ENCODE results near the gene ODAD3.
"Not testable (repeated sequence)": the region's sequence is repeated elsewhere in the genome, so short reads cannot be mapped to it uniquely, and the experiment has no call there.

The ODAD3 gene

GRCh38 chr19:11401808-11402543 is 32.9 kb downstream of the ODAD3 start:
- no peak for DNase-seq

- DNase-seq, result no peak
Observed at GRCh38 chr19:11400798-11401197, 34.1 kb downstream of the ODAD3 start.

GRCh38 chr19:11399667-11400066 is 35.3 kb downstream of the ODAD3 start:
- DNase-seq, result no peak

GRCh38 chr19:11397089-11397610 is 37.8 kb downstream of the ODAD3 start:
- no peak for DNase-seq

GRCh38 chr19:11390933-11391680 is 43.8 kb downstream of the ODAD3 start:
- DNase-seq, result no peak

GRCh38 chr19:11390359-11390758 is 44.6 kb downstream of the ODAD3 start:
- no peak for DNase-seq

- no peak for DNase-seq
Observed at GRCh38 chr19:11387162-11388034, 47.5 kb downstream of the ODAD3 start.

GRCh38 chr19:11384778-11385129 is 50.2 kb downstream of the ODAD3 start:
- DNase-seq, result no peak

- no peak for DNase-seq
Observed at GRCh38 chr19:11383706-11384048, 51.2 kb downstream of the ODAD3 start.

GRCh38 chr19:11382898-11383705 is 51.8 kb downstream of the ODAD3 start:
- DNase-seq, result peak; percentile 51

- DNase-seq, result peak; percentile 97
Observed at GRCh38 chr19:11380653-11381537, 54.0 kb downstream of the ODAD3 start.

- no peak for DNase-seq
Observed at GRCh38 chr19:11379857-11380350, 55.0 kb downstream of the ODAD3 start.

- not testable (repeated sequence) for DNase-seq
Observed at GRCh38 chr19:11379269-11379845, 55.6 kb downstream of the ODAD3 start.

- no peak for DNase-seq
Observed at GRCh38 chr19:11378319-11379189, 56.4 kb downstream of the ODAD3 start.

- DNase-seq, result no peak
Observed at GRCh38 chr19:11377756-11378155, 57.2 kb downstream of the ODAD3 start.

GRCh38 chr19:11377237-11377636 is 57.7 kb downstream of the ODAD3 start:
- DNase-seq, result no peak

- peak; percentile 76 for DNase-seq
Observed at GRCh38 chr19:11375143-11375948, 59.6 kb downstream of the ODAD3 start.

- DNase-seq, result peak; percentile 97
Observed at GRCh38 chr19:11374433-11375142, 60.3 kb downstream of the ODAD3 start, which contains the start of gene SWSAP1. SWSAP1 (plus strand) TSS chr19:11374666; CDS start chr19:11374681, 15 bp downstream.

Data from stimulated activated CD4-positive, alpha-beta T cell treated with anti-CD3 and anti-CD28 coated beads, Interleukin-1b, Interleukin-23, amount 100 ng/mL, for 48 hours (primary cell).